Measurements from ENCODE around the gene SPR.

DNA sequence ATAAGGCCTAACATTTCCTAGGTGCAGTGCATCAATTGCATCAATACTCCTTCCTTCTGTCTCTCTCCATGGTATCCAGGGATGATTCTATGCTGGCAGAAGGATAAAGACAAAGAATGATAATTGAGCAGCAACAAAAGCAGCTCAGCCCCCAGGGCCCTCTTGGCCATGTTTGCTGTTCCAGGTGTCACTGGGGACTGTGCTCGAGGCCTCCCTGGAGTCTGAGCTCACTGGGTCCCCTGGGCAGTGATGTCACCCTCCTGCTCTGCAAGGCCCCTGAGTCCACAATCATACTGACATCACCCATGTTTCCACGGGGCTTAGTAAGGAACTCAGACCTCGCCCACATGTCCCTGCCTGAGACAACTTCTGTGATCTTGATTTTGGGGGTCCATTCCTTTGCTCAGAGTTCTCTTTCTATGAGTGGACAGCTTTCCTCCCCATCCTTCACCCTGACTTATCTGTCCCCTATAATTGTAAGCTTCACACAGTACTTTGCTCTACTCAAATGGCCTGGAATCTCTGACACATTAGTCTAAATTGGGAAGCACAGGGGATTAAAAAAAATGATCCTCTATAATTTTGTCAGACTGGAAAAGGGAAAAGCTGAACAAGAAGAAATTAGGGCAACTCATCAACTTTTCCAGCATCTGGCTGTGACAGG lies 45.6 kb upstream of the SPR start:
- TF ChIP-seq, protein P1, sequence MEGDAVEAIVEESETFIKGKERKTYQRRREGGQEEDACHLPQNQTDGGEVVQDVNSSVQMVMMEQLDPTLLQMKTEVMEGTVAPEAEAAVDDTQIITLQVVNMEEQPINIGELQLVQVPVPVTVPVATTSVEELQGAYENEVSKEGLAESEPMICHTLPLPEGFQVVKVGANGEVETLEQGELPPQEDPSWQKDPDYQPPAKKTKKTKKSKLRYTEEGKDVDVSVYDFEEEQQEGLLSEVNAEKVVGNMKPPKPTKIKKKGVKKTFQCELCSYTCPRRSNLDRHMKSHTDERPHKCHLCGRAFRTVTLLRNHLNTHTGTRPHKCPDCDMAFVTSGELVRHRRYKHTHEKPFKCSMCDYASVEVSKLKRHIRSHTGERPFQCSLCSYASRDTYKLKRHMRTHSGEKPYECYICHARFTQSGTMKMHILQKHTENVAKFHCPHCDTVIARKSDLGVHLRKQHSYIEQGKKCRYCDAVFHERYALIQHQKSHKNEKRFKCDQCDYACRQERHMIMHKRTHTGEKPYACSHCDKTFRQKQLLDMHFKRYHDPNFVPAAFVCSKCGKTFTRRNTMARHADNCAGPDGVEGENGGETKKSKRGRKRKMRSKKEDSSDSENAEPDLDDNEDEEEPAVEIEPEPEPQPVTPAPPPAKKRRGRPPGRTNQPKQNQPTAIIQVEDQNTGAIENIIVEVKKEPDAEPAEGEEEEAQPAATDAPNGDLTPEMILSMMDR (IDR thresholded peaks at IDR 0.05): no peak
- peak; percentile 36; the same call in 1 of the 2 replicates for TF ChIP-seq REST (IDR thresholded peaks at IDR 0.05)
- TF ChIP-seq BHLHE40 (IDR thresholded peaks at IDR 0.05; ENCODE audit: low read depth, low read length): no peak

Data from A549 (cell line).